Panc1 (cell line): Measurements from ENCODE around the gene SPINK1.

Experiments used
- CTCF ChIP-seq: fragments of 450-650 bp; IDR thresholded peaks from 2 replicates; pipeline ENCODE4 v1.5.1; 2017; ENCODE audit warnings: mild to moderate bottlenecking
- POLR2AphosphoS5 ChIP-seq: IDR thresholded peaks from 2 replicates; pipeline ENCODE4 v1.6.1; 2012; ENCODE audit warnings: mild to moderate bottlenecking, low read depth, low read length, moderate library complexity
- REST ChIP-seq, 2 experiments: IDR thresholded peaks; 2 replicates each; pipeline ENCODE4 v1.6.1; 2011 to 2012; ENCODE audit warnings: low read depth in 2 of 2, control low read depth in 1 of 2, low read length in 1 of 2, mild to moderate bottlenecking in 1 of 2, moderate library complexity in 1 of 2; ENCODE audit not compliant: insufficient read depth in 1 of 2
- SIN3A ChIP-seq: IDR thresholded peaks from 2 replicates; pipeline ENCODE4 v1.6.1; 2012; ENCODE audit warnings: low read depth, mild to moderate bottlenecking, low read length, moderate library complexity, borderline replicate concordance; ENCODE audit not compliant: insufficient read depth
- TCF7L2 ChIP-seq: IDR thresholded peaks from 2 replicates; pipeline ENCODE4 v1.6.1; 2011; ENCODE audit warnings: mild to moderate bottlenecking, low read depth, low read length, inconsistent platforms

- TF ChIP-seq POLR2AphosphoS5: no peak
- TF ChIP-seq CTCF: no peak
- no peak for TF ChIP-seq REST (IDR thresholded peaks at IDR 0.05; ENCODE audit: insufficient read depth in 1 of 2, low read depth in 2 of 2, low read length in 1 of 2)
- TF ChIP-seq SIN3A: no peak
- no peak for TF ChIP-seq TCF7L2
Measured at GRCh38 chr5:147803926-147804325, 27.5 kb downstream of the SPINK1 start.
